GM23248 (cell line): ENCODE measurements around the gene ZNF608.

Experiments
- EZH2 ChIP-seq: fragments of 200-600 bp; sonication (generic); IDR thresholded peaks from 2 replicates; pipeline ENCODE4 v1.6.1; 2018; ENCODE audit warnings: antibody characterized with exemption, mild to moderate bottlenecking; ENCODE audit not compliant: insufficient read depth, poor library complexity, severe bottlenecking
- EZH2phosphoT487 ChIP-seq: fragments of 200-600 bp; sonication (generic); IDR thresholded peaks from 2 replicates; pipeline ENCODE4 v1.6.1; 2018; ENCODE audit warnings: antibody characterized with exemption, moderate library complexity, mild to moderate bottlenecking, low read depth; ENCODE audit not compliant: insufficient read depth

GRCh38 chr5:124751031-124751430 is 4.6 kb upstream of the ZNF608 start:
- TF ChIP-seq EZH2 (no peak), EZH2phosphoT487 (no peak)
